Measurements from ENCODE around the gene JAKMIP3.
"Not testable (repeated sequence)": the region's sequence is repeated elsewhere in the genome, so short reads cannot be mapped to it uniquely, and the experiment has no call there.

JAKMIP3 gene

DNA sequence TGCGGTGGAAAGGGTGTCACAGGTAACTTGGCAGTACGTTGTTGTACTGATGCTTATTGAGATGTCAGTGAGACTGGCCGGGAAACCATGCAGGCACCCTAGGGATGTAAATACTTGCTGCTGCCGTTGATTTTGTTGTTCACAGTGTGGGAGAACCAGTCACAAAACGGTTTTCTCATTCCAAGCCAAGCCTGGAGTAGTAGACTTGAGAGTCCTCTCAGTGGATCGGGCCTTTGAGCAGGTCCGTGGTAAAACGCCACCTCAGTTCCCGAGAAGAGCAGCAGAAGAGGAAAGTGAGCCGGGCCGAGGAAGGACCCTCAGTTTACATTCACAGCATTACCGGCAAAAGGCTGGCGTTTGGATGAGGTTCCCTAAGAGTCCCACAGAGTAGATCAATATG is 1.1 kb downstream of the JAKMIP3 start:
- DNase-seq: no peak

- DNase-seq: no peak
Measured at GRCh38 chr10:132068431-132069121, 2.8 kb downstream of the JAKMIP3 start.

- no peak for DNase-seq
Measured at GRCh38 chr10:132069122-132069848, 3.5 kb downstream of the JAKMIP3 start.

DNA sequence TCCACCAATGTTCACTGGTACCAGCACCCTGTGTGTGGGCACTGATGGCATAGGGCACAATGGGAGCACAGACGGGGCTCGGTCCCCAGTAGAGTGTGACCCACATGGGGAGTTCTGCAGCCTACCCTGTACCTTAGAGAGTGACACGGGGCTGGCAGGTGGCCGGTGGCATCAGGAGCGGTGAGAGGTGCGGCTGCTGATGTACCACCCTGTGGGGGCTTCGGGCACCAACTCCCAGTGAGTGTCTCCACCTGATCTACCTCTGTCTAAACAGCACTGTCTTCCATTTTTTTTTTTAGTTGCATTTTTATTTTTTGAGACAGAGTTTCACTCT is 4.1 kb downstream of the JAKMIP3 start:
- no peak for DNase-seq

- no peak for DNase-seq
Measured at GRCh38 chr10:132070724-132071123, 5.0 kb downstream of the JAKMIP3 start.

DNA sequence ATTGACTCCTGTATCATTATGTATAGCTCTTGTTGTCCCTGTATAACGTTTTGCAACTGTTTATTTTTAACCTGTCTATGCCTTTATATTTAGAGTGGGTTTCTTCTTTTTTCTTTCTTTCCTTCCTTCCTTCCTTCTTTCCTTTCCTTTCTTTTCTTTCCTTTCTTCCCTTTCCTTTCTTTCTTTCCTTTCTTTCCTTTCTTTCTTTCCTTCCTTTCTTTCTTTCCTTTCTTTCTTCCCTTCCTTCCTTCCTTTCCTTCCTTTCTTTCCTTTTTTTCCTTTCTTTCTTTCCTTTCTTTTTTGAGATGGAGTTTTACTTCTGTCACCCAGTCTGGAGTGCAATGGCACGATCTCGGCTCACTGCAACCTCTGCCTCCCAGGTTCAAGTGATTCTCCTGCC is 5.9 kb downstream of the JAKMIP3 start:
- no peak for DNase-seq

- DNase-seq: no peak
Measured at GRCh38 chr10:132075909-132076577, 10.3 kb downstream of the JAKMIP3 start.

- no peak for DNase-seq
Measured at GRCh38 chr10:132076578-132077081, 10.9 kb downstream of the JAKMIP3 start.

DNA sequence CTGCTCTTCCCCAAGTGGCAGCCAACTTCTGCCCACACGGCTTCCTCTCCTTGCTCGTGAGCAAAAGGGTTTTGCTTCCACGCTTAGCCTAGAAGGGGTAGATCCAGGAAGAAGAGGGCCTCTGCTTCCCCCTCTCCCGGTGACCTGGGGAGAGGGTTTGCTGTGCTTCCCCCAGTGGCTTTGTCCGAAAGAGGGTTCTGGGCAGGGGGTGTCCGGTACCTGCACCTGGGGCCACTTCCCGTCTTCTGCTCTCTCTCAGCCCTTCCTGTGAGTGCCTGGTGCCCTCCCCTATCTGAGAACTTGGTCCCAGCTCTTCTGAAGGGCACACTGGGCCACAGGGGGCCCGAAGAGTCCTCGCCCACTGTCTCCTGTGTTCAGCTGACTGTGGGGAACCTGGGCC is 11.3 kb downstream of the JAKMIP3 start:
- no peak for DNase-seq

- no peak for DNase-seq
Measured at GRCh38 chr10:132078746-132079345, 13.1 kb downstream of the JAKMIP3 start.

GRCh38 chr10:132084384-132084783 is 18.6 kb downstream of the JAKMIP3 start:
- DNase-seq: not testable (repeated sequence)

DNA sequence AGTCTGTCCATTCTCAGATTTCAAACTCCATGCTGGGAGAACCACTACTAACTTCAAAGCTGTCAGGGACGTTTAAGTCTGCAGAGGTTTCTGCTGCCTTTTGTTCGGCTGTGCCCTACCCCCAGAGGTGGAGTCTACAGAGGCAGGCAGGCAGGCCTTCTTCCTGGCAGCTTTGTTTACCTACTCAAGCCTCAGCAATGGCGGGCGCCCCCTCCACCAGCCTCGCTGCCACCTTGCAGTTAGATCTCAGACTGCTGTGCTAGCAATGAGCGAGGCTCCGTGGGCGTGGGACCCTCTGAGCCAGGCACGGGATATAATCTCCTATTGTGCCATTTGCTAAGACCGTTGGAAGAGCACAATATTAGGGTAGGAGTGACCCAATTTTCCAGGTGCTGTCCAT is 27.5 kb downstream of the JAKMIP3 start:
- DNase-seq: not testable (repeated sequence)

DNA sequence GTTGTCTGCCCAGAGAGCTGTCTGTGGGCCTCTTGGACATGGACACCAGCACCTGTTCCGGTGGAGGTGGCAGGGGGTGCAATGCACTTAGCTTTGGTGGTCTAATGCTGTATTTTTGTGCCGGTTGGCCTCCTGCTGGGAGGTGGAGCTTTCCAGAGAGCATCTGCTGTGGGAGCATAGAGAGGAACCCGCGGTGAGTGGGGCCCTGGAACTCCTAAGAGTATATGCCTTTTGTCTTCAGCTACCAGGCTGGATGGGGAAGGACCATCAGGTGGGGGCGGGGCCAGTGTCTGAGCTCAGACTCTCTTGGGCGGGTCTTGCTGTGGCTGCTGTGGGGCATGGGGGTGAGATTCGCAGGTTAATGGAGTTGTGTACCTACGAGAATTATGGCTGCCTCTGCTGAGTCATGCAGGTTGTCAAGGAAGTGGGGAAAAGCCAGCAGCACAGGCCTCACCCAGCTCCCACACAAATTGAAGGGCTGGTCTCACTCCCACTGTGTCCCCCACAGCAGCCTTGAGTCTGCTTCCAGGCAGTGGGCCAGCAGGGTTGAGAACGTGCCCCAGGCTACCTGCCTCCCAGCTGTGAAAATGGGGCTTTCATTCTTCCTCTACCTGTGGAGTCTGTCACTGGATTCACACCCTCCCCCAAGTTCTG is 29.0 kb downstream of the JAKMIP3 start:
- no peak for DNase-seq

DNA sequence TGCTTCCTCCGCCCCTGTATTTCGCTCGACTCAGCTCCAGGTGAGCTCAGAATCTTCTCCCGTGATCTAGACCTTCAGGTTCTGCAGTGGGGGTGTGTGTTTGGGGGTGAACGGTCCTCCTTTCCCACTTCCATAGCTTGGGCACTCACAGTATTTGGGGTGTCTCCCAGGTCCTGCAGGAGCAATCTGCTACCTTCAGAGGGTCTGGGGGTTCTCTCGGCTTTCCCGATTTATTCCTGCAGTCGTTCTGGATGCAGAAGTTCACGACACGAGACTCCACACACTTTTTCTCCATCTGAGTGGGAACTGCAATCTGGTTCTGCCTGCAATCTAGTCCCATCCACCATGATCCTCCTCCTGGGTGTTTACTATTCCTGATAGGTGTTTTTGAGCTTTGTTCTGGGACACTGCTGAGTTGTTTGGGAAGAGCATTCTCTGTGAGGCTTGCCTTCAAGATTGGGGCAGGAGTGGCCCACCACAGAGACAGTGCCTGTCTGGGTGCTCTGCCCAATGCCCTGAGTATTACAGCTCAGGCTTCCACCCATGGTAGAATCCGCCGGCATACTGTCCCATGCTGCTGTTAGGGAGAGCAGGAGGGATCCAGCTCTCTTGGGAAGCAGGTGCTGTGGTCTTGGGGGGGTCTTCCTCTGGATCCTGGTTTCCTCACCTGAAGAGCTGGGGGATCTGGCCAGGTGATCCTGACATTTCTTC is 29.8 kb downstream of the JAKMIP3 start:
- DNase-seq: no peak

- no peak for DNase-seq
Measured at GRCh38 chr10:132096223-132096622, 30.5 kb downstream of the JAKMIP3 start.

- DNase-seq: no peak
Measured at GRCh38 chr10:132096863-132097478, 31.2 kb downstream of the JAKMIP3 start.

- no peak for DNase-seq
Measured at GRCh38 chr10:132097609-132098377, 32.0 kb downstream of the JAKMIP3 start.

DNA sequence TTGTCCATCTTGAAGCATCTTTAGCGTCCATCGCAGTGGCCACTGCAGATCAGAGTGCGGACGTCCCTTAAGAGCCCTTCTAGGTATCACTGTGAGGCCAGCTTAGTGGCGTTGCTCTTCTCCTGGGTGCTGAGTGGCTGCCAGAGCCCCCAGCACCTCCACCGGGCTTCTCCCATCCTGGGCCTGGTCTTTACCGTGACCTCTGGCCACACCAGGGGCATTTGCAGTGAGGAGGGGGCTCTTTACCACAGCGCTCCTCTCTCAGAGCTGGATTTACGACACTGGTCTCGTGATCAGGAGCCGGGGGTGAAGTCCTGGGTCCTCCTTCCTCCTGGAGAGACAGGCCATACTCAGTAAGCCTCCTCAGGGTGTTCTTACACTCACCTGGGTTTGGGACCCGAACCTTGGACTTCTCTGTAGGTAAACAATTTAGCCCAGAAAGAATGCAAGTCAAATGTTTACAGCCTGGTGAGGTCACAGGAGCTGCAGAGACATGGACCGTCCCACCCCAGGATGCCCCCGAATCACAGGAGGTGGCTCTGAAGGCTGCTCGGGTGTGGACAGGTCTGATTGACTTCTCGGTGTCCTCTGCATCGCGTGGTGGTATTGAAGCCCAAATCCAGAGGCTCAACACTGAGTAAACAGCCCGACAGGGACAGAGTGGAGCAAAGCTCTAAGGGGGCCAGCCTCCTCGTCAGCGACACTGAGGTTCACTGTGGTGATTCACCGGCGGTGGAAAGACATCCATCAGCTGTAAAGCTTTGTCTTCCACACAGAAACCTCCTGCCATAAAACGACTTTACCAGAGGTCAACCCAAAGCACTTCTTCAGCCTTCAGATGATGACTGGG is 33.0 kb downstream of the JAKMIP3 start:
- DNase-seq: no peak

DNA sequence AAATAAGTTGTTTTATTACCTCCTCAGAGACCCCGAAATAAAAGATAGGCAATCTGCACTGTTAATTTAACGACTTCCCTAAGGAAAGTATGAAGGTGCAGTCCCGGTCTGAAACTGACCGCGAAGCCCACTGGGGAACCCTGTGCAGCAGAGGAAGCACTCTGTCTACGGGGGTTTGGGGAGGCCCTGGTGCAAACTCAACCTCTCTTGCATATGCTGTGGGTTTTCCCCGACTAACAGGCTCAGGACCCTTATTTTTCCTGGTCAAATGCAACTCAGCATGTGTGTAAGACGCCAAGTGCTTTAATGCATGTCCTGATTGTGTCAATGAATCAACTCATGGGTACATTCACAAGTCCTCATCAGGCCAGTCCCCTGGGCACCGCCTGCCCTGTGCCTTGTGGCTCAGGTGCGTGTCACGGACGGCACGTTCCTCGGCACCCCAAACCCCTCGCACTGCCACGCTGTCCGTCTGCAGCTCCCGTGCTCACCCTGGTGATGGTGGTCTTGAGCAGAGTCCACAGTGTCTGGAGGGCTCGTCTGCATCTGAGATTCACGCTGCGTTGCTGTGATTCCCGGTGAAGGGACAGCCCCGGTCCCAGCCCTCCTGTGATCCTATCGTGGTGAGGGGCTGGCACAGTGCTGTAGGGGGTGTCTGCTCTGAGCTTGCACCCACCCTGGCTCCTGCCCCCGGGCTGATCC is 33.8 kb downstream of the JAKMIP3 start:
- DNase-seq: no peak
